Smooth muscle cell of trachea (primary cell): ENCODE measurements around the gene FBXL12. TPM values are rescaled to one million over a fixed set of nuclear protein-coding genes. Genes with fewer than 3 reads are reported as not detected.

Source experiments
- total RNA-seq: library from RNA; depleted of rRNA; stranded (reverse); fragments of >200 nt; gene quantifications from 2 replicates; pipeline ENCODE4 v1.2.1, GENCODE V29; 2014

Gene FBXL12, protein sequence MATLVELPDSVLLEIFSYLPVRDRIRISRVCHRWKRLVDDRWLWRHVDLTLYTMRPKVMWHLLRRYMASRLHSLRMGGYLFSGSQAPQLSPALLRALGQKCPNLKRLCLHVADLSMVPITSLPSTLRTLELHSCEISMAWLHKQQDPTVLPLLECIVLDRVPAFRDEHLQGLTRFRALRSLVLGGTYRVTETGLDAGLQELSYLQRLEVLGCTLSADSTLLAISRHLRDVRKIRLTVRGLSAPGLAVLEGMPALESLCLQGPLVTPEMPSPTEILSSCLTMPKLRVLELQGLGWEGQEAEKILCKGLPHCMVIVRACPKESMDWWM
- 22.1 and 35.1 TPM in 2 replicates for total RNA-seq

DNA sequence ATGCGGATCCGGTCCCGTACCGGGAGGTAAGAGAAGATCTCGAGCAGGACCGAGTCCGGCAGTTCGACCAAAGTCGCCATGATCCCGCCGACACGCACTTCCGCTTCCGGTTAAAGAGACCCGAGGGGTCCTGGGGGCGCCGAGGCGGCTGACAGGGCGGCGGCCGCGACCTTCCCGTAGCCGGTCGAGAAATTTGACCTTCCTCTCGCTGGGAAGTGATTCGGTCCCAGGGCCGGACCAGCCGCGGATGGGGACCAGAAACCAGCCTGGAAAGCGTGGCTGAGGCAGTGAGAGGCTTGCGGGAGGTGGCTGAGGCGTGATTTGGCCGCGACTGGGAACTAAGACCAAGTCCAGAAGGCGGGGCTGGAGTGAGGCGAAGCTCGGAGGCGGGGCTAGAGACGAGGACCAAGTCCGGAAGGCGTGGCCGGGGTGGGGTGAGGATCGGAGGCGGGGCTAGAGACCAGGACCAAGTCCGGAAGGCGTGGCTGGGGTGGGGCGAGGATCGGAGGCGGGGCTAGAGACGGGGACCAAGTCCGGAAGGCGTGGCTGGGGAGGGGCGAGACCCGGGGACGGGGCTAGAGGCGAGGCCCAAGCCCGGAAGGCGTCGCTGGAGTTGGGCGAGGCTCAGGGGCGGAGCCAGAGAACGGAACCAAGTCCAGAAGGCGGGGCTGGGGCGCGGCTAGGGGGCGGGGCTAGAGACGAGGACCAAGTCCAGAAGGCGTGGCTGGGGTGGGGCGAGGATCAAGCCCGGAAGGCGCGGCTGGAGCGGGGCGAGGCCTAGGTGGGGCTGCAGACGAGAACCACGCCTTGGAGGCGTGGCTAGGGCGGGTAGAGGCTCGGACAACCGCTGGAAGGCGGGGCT, at the start of gene FBXL12:
TSS of gene FBXL12 (minus strand) at position 346 of the 862 bp plus-strand sequence. CDS start at position 80, 266 bp downstream.

DNA sequence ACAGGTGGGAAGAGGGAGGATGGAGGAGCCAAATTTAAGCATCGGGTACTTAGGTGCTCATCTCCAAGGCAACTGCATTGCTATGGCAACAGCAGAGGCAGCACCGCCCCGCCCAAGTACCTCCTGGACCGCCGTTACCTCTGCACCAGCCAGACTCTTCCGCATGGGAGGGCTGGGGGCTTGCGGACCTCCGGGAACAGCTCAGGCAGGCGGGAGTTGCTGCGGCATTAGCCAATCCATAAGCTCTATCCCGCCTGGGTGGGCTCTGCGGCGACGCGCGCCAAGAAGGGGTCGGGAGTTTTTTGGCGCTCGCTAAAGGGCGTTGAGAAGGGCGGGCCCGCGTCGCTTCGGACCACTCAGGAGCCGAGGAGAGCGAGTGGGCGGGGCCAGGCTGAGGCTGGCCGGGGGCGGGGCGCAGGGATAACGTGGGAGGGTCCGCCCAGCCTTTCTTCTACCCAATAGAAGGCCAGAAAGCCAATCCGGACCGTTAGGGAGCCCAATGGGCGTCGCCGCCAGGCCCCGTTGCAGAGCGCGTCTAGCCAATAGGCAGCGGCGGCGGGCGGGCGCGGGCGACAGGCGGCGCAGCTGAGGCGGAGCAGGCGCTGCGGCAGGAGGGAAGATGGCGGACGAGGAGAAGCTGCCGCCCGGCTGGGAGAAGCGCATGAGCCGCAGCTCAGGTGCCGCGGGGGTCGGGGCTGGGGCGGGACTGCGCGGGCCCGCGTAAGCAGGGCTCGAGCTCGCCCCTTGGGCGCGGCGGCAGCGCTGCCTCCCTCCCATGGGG, 16.0 kb upstream of the FBXL12 start, which contains the start of gene PIN1:
TSS of gene PIN1 (plus strand) at position 593 of the 781 bp plus-strand sequence. CDS start at position 620, 27 bp downstream.

DNA sequence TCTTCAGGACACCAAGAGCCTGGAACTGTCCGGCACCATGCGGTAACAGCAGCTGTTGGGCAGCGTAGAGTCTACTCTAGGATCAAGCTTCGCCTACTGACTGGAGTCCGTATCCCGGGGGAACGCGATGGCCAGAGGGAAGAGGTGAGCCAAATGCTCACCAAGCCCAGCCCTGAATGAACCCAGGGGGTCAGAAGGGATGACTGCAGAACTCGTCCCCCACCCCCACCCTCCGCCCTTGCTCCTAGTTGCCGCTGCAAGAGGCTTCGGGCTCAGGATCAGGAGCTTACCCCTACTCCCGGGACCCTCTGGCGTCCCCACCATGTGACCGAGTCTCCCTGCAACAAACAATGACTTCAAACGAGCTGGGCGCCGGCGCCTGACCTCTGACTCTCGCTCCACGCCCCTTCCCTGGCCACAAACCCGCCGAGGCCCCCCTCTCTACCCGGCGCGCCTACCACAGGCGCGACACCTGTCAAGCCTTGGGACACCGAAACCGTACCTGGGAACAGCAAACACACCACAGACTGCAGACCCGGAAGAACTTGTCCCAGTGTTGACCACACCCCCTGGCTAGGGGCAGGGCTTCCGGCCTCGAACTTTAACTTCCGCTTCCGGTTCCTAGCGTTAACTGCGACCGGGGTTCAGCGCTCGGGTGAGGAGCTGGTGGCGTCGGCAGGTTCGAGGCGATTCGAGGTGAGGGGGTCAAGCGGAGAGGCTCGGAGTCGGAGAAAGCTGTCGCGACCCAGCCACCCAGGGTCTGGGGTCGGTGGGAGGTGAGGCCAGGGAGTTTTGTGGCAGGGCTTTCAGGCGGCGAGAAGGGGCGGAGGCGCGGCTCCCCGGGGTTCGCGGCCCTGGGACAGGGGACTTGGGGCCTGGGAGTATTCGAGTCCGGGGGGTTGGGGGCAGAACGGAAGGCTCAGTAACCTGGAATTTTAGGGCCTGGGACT, 8.7 kb upstream of the FBXL12 start, which contains the start of gene UBL5:
TSS of gene UBL5 (plus strand) at position 630 of the 950 bp plus-strand sequence. CDS start 420 bp downstream, outside the sequence.

DNA sequence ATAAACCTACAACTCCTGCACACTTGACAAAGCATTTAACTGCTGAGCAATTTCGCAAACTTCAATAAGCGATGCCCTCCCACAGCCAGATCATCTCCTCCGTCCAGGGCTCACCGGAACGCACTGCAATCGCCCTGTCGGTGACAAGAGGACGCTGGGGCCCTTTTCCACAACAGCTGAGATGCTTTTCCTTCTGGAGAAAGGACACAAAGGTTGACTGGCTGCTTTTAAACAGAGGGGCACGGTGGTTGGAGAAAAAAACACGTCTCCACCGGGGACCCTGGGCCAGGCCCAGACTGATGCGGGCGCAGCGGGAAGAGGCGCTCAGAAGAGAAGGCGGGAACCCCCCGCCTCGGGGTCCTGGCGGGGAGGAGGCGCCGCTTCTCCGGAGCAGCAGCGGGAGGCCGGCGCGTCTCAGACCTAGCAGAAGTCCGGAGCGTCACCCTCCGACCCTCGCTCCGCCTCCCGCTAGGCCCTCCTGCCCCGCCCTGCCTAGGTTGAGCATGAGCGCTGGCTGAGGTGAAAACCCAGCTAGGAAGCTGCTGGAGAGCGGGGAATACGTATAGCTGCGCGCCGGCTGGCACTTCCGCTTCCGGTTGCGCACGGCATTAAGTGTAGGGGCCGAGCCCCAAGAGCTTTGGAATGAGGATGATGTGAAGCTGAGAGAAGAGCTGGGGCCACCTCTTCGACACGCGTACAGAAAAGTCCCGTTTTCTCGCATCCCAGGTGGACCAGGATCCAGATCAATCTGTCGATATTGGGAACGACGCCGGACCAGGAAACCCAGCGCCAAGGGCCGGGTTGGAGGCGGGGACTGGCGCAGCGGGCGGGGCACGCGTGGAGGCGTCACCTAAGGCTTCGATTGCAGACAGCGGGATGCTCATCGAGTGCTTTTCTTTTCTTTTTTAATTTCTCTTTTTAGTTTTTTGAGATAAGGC, 50.4 kb downstream of the FBXL12 start, which contains the start of gene ZNF846:
TSS of gene ZNF846 (minus strand) at position 564 of the 938 bp plus-strand sequence. CDS start 3,788 bp downstream, outside the sequence.

Other genes starting within 250 kb of the FBXL12 start
- gene ZNF121, start 234.6 kb downstream of the FBXL12 start, total RNA-seq: 28.4 and 30.4 TPM in 2 replicates
- gene ZNF561, start 197.8 kb downstream of the FBXL12 start, total RNA-seq: 37.4 and 42.8 TPM in 2 replicates
- 22.4 and 23.5 TPM in 2 replicates for gene ZNF562, start 144.0 kb downstream of the FBXL12 start, total RNA-seq
- 17.3 and 20.2 TPM in 2 replicates for gene ZNF846, start 50.3 kb downstream of the FBXL12 start, total RNA-seq
- 126 and 308 TPM in 2 replicates for gene UBL5, start 8.8 kb upstream of the FBXL12 start, total RNA-seq
- 106 and 166 TPM in 2 replicates for gene PIN1, start 16.2 kb upstream of the FBXL12 start, total RNA-seq
- 4.1 and 6.1 TPM in 2 replicates for gene OLFM2, start 117.4 kb upstream of the FBXL12 start, total RNA-seq
- gene COL5A3, start 191.4 kb upstream of the FBXL12 start, total RNA-seq: 3.8 and 5.0 TPM in 2 replicates
- not detected in 2 replicates for gene RDH8, start 194.4 kb upstream of the FBXL12 start, total RNA-seq